NB4 (cell line): Measurements from ENCODE around the gene UBE4B.

Source experiments
- MYC ChIP-seq: IDR thresholded peaks from 2 replicates; pipeline ENCODE4 v1.6.1; 2011; ENCODE audit warnings: low read depth, low read length
- POLR2A ChIP-seq: IDR thresholded peaks from 2 replicates; pipeline ENCODE4 v1.6.1; 2011; ENCODE audit warnings: mild to moderate bottlenecking; ENCODE audit not compliant: insufficient read length; ENCODE audit errors: extremely low read depth
- TF ChIP-seq, protein P1 (sequence below): IDR thresholded peaks from one replicate; pipeline ENCODE4 v1.5.1; 2012; ENCODE audit warnings: low read depth, low read length

DNA sequence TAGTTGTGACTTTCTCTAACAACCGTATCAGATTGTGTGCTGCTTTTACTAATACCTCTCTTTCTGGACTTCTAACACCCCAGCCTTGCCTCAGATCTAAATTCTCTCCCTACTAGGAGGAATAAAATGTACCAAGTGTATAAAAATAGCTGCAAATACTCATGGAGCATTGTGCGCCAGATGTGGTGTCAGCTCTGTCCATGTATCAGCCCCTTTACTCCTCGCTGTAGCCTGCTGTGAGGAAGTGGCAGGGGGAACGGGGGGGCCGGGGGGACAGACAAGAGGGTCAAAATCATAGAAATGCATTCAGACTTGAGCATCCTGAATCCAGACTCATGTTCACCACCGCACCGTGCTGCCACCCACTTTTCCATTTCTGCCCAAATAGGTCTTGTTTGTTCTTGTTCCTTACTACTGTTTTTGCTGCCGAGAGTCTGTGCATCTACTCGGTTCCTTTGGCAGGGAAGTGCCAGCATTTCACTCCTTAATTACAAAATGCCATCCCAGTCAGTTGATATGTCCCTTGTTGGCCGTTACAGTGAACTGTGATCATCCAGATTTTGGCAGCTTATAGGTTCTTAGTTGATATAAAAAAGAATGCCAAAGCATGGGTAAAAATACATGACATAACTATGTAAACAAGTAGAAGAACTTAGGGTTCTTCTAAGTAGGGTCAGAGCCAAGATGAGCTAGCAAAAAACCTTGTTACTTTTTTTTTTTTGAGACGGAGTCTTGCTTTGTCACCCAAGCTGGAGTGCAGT, 76.4 kb downstream of the UBE4B start:
- TF ChIP-seq MYC, result no peak
- no peak for TF ChIP-seq POLR2A
- TF ChIP-seq, protein P1, sequence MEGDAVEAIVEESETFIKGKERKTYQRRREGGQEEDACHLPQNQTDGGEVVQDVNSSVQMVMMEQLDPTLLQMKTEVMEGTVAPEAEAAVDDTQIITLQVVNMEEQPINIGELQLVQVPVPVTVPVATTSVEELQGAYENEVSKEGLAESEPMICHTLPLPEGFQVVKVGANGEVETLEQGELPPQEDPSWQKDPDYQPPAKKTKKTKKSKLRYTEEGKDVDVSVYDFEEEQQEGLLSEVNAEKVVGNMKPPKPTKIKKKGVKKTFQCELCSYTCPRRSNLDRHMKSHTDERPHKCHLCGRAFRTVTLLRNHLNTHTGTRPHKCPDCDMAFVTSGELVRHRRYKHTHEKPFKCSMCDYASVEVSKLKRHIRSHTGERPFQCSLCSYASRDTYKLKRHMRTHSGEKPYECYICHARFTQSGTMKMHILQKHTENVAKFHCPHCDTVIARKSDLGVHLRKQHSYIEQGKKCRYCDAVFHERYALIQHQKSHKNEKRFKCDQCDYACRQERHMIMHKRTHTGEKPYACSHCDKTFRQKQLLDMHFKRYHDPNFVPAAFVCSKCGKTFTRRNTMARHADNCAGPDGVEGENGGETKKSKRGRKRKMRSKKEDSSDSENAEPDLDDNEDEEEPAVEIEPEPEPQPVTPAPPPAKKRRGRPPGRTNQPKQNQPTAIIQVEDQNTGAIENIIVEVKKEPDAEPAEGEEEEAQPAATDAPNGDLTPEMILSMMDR, result no peak
